Adrenal gland (tissue), 12 donors: ENCODE data around the gene OR6S1. TPM values are rescaled to one million over a fixed set of nuclear protein-coding genes. Genes with fewer than 3 reads are reported as not detected.

Source experiments
- DNase-seq, 7 donors: peaks; one replicate each; pipeline ENCODE4 v3.0.0-alpha.2; 2019 to 2020
- H3K27ac ChIP-seq, 5 donors: fragments of 200-600 bp; sonication (generic) in 4 of 5; 1 replicate in 3 of 5; 2 replicates in 2 of 5; pipeline versions ENCODE4 v1.5.1 to v1.8.0; 2016 to 2020; ENCODE audit warnings: mild to moderate bottlenecking in 1 of 5
- H3K27me3 ChIP-seq: fragments of 200-600 bp; 2 replicates; pipeline ENCODE4 v1.8.0; 2021
- H3K36me3 ChIP-seq, 2 donors: fragments of 200-600 bp; replicated peaks in 1 of 2; 1 replicate in 1 of 2; 2 replicates in 1 of 2; pipeline versions ENCODE4 v1.5.1 to v1.8.0; 2018 to 2022
- H3K4me1 ChIP-seq, 2 donors: fragments of 200-600 bp; replicated peaks in 1 of 2; 1 replicate in 1 of 2; 2 replicates in 1 of 2; pipeline versions ENCODE4 v1.5.1 to v1.8.0; 2018 to 2021
- H3K4me3 ChIP-seq, 4 donors: fragments of 200-600 bp; sonication (generic) in 3 of 4; one replicate each; pipeline ENCODE4 v1.5.1; 2016 to 2018
- H3K9me3 ChIP-seq, 3 donors: fragments of 200-600 bp; sonication (generic) in 1 of 3; replicated peaks in 1 of 3; 1 replicate in 2 of 3; 2 replicates in 1 of 3; pipeline versions ENCODE4 v1.5.1 to v1.8.0; 2016 to 2021
- POLR2A ChIP-seq, 2 donors: fragments of 450-650 bp; IDR thresholded peaks; one replicate each; pipeline ENCODE4 v1.6.1; 2017; ENCODE audit warnings: antibody characterized with exemption in 2 of 2, mild to moderate bottlenecking in 2 of 2, moderate library complexity in 1 of 2
- WGBS, 4 donors: extraction: QIAGEN DNeasy Blood & Tissue Kit in 2 of 4; methylation state at CpG; one replicate each; pipeline versions ENCODE4 v1.1.5 to v1.1.7; 2013 to 2017; 5-methylcytosine and 5-hydroxymethylcytosine counted together
- intact Hi-C, 2 donors: fragments of 100-400 bp; cut with DNase I; formaldehyde crosslinking; loops; one replicate each; pipeline versions ENCODE4 v1.14.1 to v1.15.0; 2022 to 2023
- polyA plus RNA-seq, 3 donors: library from polyadenylated mRNA; stranded (reverse); fragments of 200-250 nt in 2 of 3; fragments of 350-450 nt in 1 of 3; fragmentation: Illumina TruSeq in 1 of 3; extraction: RNeasy Lipid Tissue Mini Kit (QIAGEN cat#74804) in 1 of 3; gene quantifications; one replicate each; pipeline ENCODE4 v1.2.3, GENCODE V29; 2013 to 2014
- total RNA-seq, 9 donors: library from RNA; depleted of rRNA in 4 of 9; stranded (reverse); fragments of >200 nt in 4 of 9; fragments of 120-200 nt in 1 of 9; fragmentation: NEBNext Ultra II Directional in 1 of 9; extraction: Animal tissue kit (Norgen Biotek cat#: 25700) in 1 of 9; gene quantifications; one replicate each; pipeline versions ENCODE4 v1.1.0 to v1.2.4, GENCODE V29; 2013 to 2023
- TF ChIP-seq, protein P1 (sequence below), 6 experiments: fragments of 450-650 bp in 4 of 6; fragments of 200-600 bp in 2 of 6; sonication (generic) in 1 of 6; IDR thresholded peaks; 1 replicate in 5 of 6; 2 replicates in 1 of 6; pipeline versions ENCODE4 v1.5.1 to v1.8.0; 2016 to 2021; ENCODE audit warnings: antibody characterized with exemption in 6 of 6, mild to moderate bottlenecking in 2 of 6, moderate library complexity in 1 of 6
- donor health status: healthy with polysubstance abuse.
- donor health status: Bipolar disorder and iron deficiency.
- donor health status: DM: yes; HTN: yes; CAD: no.
- donor health status: DM: no; HTN: no; CAD: no.
- donor health status: DM: no; HTN: no; CAD: no.
- donor health status: DM: yes; HTN: yes; CAD: no.

OR6S1 gene
- total and polyA plus RNA-seq, 12 donors, result not detected

DNA sequence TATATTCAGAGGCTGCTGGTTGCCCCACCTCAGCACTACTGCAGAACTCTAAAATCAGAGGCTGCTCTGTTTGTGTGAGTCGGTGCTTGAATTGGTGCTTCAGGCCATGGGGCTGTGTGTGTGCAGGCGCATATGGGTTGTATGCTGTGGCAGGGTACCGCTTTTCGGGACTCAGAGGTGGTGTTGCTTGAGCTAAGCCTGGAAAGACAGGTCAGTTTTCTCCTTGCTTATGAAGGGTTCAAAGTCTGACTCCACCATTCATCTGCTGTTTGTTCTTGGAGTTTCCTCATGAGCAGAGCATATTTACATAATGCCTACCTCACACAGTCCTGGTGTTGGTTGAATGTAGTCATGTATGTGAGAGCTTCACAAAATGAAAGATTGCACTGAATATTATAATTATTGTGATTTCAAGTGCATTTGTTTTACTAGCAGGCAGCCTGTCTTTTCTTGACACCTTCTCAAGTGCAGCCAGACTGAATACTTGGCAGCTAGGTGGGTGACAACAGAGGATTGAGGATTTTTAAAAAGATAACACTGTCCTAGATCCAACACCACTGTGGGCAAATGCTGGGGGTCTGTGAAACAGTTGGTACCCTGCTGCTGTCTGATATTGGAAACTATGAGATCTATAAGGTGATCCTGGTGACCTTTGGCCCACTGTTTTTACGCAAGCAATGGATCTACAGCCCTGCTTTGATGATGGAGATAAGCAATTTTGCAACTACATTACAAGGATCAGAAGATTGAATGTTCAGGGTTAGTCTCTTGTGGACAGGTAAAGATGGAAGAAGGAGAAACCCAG is 46.1 kb upstream of the OR6S1 start:
- H3K4me3 ChIP-seq, result no peak overlapping the region
- WGBS, 4 donors, result 79 to 93% (median 92%) methylated on average over 5 of the region's 5 CpGs
- H3K27me3 ChIP-seq, result no peaks in the 10 kb centered on the region
- H3K9me3 ChIP-seq, result no peaks in the 10 kb centered on the region
- intact Hi-C loops, result loop anchor here in 1 of 2 donors (10.0 kb wide), 1 partner anchor 363 kb away; no protein-coding TSS in a partner anchor
- peaks cover 0 to 11% of the 10 kb centered on the region in 2 donors for H3K4me1 ChIP-seq
- no peak overlapping the region for H3K27ac ChIP-seq
- H3K36me3 ChIP-seq, result no peaks in the 10 kb centered on the region
- no peak for TF ChIP-seq POLR2A (IDR thresholded peaks at IDR 0.05)
- TF ChIP-seq, protein P1, sequence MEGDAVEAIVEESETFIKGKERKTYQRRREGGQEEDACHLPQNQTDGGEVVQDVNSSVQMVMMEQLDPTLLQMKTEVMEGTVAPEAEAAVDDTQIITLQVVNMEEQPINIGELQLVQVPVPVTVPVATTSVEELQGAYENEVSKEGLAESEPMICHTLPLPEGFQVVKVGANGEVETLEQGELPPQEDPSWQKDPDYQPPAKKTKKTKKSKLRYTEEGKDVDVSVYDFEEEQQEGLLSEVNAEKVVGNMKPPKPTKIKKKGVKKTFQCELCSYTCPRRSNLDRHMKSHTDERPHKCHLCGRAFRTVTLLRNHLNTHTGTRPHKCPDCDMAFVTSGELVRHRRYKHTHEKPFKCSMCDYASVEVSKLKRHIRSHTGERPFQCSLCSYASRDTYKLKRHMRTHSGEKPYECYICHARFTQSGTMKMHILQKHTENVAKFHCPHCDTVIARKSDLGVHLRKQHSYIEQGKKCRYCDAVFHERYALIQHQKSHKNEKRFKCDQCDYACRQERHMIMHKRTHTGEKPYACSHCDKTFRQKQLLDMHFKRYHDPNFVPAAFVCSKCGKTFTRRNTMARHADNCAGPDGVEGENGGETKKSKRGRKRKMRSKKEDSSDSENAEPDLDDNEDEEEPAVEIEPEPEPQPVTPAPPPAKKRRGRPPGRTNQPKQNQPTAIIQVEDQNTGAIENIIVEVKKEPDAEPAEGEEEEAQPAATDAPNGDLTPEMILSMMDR (IDR thresholded peaks at IDR 0.05), result no peak
- no peak for DNase-seq

DNA sequence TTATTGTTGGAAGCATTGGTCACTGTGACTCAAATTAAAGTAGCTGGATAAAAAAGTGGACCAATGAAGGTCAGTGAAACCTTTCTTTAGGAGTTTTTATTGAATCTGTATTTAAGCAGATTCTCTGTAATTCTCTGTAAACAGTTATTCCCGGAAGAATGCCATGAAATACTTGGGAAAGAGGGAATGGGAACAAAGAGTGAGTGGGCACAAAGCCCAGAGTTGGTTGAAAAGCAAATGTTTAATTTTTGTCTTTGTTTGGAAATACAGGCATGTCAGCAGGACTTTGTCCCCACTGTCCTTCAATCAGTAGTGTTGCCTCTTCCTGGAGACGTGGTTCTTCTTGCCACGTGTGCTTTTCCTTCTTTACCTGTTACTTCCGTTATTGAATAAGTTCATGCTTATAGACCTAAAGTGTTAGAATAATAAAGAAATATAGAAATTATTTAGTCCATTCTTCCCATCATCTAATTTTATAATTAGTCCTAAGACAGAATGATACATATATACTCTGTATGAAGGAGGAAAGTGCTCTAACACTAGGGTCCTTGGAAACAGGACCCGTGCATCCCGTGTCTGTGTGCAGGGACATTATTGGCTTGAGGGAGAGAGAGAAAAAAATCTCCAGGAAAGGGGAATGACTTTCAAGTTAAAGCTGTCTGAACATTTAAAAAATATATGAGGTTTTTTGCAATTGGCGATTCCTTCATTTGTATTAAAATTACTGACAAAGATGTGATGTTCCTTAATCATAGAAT is 45.1 kb upstream of the OR6S1 start:
- no peak overlapping the region for H3K4me3 ChIP-seq
- H3K27me3 ChIP-seq, result no peaks in the 10 kb centered on the region
- no peaks in the 10 kb centered on the region for H3K36me3 ChIP-seq
- intact Hi-C loops, result loop anchor here in 1 of 2 donors (10.0 kb wide), 1 partner anchor 362 kb away; no protein-coding TSS in a partner anchor
- H3K4me1 ChIP-seq, result peaks cover 3 to 18% of the 10 kb centered on the region in 2 donors
- no peaks in the 10 kb centered on the region for H3K9me3 ChIP-seq
- no peak for DNase-seq
- 72 to 81% (median 79%) methylated on average over 7 of the region's 7 CpGs for WGBS, 4 donors
- no peak overlapping the region for H3K27ac ChIP-seq
- no peak for TF ChIP-seq POLR2A (IDR thresholded peaks at IDR 0.05)
- TF ChIP-seq, protein P1 (IDR thresholded peaks at IDR 0.05), result no peak

DNA sequence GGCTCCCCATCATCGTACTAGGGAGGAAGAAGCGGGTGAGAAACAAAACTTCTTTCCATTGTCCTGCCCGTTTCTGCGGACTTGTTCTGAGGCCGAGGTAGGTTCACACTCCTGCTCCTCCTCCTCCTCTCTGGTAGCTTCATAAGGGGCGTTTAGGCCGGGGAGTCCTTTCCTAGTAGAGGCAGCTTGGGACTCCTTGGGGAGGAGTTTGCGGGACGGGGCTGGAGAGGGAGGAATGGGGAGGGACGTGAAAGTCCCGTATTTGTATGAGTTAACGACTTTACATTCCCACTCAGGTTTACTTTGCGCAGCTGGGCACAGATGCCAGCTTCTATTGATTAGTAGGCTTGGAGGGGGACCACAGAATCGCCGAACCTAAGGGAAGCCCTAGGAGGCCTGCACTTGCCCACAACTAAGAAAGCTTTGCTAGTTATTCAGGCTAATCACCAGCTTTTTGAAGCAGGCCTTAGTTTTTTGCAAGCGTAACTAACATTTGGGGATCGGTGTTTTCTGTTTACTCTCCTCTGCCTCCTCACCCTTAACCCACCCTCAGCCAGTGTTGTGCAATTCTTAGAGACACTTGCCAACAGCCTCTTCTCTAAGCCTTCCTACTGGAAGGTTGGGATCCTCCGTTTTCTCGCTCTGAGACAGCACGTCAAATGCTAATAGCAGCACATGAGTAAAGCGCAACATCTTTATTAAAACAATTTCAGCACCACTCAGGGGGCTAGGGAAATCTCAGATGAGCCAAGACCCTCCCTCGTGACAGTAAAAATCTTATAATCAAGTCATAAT is 43.4 kb upstream of the OR6S1 start:
- peak in 5 of 7 donors; percentile 13 to 40 (median 25) for DNase-seq
- peak overlapping the region in 3 of 4 donors; percentile 2 to 66 (median 63) for H3K4me3 ChIP-seq
- intact Hi-C loops, result loop anchor here in 1 of 2 donors (5.0 to 10.0 kb wide), 2 partner anchors 73 to 360 kb away; no protein-coding TSS in a partner anchor
- WGBS, 4 donors, result 28 to 30% (median 28%) methylated on average over 22 of the region's 22 CpGs
- H3K4me1 ChIP-seq, result peaks cover 11 to 21% of the 10 kb centered on the region in 2 donors
- TF ChIP-seq, protein P1 (IDR thresholded peaks at IDR 0.05), result no peak
- no peak for TF ChIP-seq POLR2A (IDR thresholded peaks at IDR 0.05)
- H3K27ac ChIP-seq, result peak overlapping the region in 3 of 5 donors; percentile 98 to 100 (median 100)
- H3K36me3 ChIP-seq, result no peaks in the 10 kb centered on the region
- no peaks in the 10 kb centered on the region for H3K9me3 ChIP-seq
- no peaks in the 10 kb centered on the region for H3K27me3 ChIP-seq
